HG03442 (cell line): ENCODE measurements around the gene BCL2L1.
A peak's percentile ranks its signal among the peaks of the same experiment; 100 is the strongest.
"Not testable (repeated sequence)": the region's sequence is repeated elsewhere in the genome, so short reads cannot be mapped to it uniquely, and the experiment has no call there.

Experiments used
- ATAC-seq: cut with Tn5 transposase; IDR thresholded peaks from one replicate; pipeline ENCODE4 v1.9.1; 2021; ENCODE audit warnings: mild to moderate bottlenecking, moderate library complexity; ENCODE audit not compliant: unreplicated experiment

BCL2L1 gene

DNA sequence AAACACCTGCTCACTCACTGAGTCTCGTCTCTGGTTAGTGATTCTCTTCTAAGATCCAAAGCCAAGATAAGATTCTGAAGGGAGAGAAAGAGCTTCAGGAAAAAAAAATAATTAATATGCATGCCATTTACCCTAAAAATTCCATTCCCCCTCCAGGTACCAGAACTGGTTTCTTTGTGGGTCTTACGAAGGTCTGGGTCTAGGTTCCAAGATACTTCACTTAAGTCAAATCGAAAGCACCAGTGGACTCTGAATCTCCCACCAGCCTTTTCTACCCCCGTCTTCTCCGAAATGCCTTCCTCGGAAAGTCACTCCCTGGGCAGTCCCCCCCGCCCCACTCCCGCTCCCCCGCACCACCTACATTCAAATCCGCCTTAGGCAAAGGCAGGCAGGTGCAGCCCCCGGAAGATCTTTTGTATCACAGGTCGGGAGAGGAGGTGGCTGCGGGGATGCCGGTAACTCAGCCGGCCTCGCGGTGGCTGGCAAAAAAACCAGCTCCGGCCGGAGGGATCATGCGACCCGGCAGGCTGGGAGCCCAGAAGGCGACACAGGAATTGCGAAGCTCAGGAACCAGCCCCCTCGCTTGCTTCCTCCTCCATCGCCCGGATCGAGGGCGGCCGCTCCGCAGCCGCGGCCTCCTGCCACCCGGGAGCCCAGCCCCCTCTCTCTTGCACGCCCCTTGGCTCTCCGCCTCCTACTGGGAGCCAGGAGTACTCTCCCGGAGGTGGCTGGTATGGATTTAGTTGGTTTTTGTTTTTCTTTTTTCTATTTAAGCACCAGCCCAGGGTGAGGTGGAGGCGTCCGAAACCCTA, at the start of gene BCL2L1:
Gene BCL2L1, minus strand, starts transcription at position 612 of the 812 bp plus-strand sequence. CDS start 650 bp downstream, outside the sequence.
- peak; percentile 15 for ATAC-seq

DNA sequence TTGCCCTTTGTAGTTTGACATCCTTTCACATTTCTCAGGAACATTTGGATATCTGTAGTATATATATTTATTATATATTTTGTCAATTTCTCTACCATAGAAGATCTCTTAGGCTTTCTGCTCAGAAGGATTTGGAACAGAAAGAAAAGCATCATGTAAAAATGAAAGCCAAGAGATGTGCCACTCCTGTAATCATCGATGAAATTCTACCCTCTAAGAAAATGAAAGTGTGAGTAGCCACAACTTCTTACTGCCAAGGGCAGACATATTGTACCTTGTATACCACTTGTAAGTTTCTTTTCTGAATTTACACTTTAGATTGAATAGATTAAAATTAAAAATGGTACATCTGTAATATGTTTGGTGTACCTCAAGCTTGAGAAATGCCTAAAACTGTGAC, 47.6 kb upstream of the BCL2L1 start:
- no peak for ATAC-seq

DNA sequence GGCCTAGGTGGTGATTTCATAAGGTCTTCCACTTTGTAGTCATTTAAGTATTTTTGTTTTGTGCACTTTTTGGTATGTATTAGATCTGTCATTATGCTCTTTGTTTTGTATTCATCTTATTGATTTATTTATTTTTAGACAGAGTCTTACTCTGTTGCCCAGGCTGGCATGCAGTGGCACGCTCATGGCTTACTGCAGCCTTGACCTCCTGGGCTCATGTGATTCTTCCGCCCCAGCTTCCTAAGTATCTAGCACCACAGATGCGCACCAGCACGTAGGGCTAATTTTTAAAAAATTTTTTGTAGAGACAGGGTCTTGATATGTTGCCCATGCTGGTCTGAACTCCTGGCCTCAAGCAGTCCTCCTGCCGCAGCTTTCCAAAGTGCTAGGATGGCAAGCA, 47.0 kb upstream of the BCL2L1 start:
- ATAC-seq = no peak

DNA sequence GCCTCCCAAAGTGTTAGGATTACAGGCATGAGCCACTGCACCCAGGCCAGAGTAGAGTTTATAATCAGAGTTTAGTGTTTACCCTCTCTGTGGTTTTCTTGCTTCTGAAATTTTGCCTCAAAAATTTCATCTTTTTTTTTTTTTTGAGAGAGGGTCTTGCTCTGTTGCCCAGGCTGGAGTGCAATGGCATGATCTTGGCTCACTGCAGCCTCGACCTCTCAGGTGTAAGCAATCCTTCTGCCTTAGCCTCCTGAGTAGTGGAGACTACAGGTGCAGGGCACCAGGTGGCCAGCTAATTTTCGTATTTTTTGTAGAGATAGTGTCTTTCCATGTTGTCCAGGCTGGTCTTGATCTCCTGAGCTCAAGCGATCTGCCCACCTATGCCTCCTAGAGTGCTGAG, 45.1 kb upstream of the BCL2L1 start:
- no peak for ATAC-seq

DNA sequence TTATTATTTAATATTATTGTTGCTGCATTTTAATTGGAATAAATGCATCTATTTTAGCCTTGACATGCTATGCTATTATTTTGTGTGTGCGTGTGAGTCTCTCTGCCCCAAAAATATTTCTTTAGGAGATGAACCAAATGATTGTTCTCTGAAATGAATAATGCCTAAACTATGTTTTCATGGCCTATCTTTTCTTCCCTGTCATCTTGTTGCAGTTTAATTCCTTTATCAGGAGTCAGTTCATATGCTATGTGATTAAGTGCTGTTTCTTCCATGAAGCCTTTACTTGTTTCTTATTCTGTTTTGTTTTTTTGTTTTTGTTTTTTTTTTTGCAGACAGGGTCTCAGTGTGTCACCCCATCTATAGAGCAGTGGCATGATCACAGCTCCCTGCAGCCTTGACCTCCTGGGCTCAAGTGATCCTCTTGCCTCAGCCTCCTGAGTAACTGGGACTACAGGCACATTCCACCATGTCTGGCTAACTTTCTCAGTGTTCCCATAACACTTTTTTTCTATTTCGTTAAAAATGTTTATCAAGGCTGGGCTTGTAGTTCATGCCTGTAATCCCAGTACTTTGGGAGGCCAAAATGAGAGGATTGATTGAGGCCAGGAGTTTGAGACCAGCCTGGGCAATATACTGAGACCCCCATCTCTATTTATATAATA, 42.1 kb upstream of the BCL2L1 start:
- no peak for ATAC-seq

DNA sequence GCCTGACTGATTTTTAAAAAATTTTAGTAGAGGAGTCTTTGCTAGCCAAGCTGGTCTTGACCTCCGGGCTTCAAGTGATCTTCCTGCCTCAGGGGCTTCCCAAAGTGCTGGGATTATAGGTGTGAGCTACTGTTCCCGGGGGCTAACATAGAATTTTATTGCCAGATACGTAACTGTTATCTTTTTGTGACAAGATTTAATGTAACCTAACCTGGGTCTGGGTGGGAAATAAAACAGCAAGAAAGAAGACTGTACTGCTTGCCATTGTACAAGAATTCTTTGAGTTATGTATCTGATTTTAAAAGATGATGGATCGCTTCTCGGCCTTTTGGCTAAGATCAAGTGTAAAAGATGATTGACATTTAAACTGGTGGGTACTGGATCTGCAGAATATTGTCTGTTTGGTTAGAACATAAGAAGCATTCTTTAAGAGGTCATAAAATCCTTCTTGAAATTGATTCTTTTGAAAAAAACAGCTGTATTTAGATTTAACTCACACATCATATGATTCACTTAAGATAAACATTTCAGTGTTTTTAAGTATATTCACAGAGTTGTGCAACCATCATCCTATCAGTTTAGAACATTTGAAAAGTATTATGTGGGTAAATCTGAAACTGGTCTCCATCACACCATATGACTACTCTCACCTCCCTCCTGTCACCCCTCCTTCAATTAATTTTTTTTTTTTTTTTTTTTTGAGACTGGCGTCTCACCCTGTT, 38.0 kb upstream of the BCL2L1 start:
- ATAC-seq = no peak

DNA sequence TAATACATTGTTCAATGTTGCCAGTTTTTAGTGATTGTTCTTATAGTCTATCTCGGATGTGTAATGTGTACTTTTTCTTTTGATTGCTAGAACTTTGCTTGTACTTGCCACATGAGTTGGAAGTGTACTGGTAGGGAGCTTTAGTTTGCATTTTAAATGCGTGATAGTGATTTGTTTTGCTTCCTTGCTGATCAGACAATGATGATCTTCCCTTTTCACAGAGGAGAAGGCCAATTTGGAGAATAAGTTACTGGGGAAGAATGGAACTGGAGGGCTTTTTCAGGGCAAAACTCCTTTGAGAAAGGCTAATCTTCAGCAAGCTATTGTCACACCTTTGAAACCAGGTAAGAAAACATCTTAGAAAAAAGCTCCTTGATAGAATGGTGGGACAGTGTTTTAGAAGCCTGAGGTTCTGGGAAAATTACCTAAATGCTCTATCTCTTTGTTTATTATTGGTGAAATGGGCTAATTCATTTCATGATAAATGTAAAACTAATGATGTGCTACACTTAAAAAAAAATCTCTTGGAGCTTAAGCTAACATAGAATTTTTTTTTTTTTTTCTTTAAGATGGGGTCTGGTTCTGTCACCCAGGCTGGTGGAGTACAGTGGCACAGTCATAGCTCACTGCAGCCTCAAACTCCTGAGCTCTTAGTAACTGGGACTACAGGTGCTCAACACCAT, 37.3 kb upstream of the BCL2L1 start:
- no peak for ATAC-seq

DNA sequence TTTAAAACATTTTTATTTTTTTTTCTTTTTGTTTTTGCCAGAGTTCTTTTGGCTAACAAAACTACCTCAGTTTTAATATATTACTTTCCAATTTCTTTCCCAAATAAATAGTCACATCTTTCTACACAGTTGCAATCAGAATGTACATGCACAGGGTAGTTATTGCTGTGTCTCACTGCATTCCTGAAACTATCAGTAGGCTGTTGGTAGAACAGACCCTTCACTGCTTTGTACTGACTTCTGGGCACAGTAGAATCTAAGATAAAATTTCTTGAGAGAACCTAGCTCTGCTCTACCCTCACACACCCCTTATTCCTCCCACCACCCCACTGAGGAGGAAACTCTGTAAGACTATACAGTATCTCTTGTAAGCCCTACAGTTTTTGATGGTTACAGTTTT, 36.3 kb upstream of the BCL2L1 start:
- ATAC-seq = no peak

DNA sequence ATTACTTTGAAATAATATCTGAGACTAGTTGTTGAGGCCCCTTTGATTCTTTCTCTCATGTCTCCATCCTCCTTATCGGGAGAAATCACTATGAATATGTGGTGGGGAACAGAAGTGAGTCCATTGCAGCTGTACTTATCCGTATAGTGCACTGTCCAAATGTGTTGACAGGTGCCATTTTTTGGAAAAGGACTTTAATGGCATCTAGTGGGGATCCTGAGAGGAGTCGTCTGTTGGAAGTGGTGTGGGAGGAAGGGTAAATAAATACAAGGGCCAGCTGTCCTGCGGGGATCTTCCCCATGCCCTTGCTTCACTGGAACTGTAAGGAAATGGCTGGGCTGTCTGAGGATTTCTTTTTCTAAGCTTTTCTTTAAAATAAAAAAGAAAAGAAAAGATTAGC, 35.9 kb upstream of the BCL2L1 start:
- no peak for ATAC-seq

DNA sequence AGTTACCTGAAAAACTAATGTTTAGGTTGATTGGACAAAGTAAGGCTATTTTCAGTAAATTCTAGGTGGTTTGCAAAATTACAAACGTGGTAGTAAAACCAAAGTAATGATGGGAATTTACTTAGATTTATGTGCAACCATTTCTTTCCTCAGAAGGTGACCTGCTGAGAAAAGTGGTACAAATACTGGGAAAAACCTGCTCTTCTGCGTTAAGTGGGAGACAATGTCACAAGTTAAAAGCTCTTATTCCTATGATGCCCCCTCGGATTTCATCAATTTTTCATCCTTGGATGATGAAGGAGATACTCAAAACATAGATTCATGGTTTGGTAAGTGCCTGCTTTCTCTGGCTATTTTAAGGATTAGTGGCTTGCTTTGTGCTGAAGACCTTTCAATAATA, 34.6 kb upstream of the BCL2L1 start:
- ATAC-seq = no peak

DNA sequence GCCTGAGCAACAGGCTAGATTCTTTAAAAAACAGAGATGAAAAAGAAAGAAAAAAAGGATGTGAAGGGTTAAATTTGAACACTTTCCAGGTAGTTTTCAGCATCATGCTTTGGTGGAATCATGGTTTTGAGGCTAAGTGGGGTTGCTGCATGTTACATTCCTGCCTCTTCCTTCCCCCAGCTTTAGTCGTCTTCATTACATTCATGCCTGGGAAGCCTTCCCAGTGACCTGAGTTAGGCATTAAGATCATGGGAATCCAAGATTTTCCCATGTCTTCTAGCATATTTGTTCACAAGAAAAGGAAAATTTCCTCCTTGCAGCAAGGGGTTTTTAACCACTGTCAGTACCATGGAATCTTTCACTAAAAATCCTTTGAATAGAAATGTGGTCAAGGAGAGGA, 28.5 kb upstream of the BCL2L1 start:
- ATAC-seq = no peak

DNA sequence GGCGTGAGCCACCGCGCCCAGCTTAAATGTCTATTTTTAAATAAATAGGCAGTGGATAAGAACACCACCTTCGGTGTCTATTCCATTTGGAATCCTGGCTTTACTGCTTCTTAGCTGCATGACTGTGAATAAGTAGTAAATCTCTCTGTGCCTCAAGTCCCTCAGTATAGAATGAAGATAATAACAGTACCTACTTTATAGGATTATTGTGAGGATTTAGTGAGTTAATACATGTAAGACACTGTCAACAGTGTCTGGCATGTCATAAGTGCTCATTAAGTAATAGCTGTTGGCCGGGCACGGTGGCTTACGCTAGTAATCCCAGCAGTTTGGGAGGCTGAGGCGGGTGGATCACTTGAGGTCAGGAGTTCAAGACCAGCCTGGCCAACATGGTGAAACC, 26.6 kb upstream of the BCL2L1 start:
- no peak for ATAC-seq

DNA sequence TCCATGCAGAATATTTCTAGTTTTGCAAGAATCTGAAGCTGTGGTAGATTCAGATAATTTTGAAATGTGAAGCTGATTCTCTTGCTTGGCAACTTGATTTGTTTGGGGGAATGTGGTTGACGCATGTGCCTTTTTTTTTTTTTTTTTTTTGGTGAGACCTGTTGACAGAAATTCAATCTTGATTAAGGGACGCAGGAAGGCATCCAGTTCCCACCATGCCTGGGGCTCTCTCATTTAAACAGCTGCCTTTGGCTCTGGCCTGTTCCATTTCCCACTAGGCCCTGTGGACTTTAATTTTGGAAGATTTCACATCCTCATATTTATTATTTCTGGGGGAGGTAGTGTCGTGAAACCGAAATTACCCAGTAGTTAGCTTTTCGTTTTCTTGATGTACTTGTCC, 25.0 kb upstream of the BCL2L1 start:
- no peak for ATAC-seq

DNA sequence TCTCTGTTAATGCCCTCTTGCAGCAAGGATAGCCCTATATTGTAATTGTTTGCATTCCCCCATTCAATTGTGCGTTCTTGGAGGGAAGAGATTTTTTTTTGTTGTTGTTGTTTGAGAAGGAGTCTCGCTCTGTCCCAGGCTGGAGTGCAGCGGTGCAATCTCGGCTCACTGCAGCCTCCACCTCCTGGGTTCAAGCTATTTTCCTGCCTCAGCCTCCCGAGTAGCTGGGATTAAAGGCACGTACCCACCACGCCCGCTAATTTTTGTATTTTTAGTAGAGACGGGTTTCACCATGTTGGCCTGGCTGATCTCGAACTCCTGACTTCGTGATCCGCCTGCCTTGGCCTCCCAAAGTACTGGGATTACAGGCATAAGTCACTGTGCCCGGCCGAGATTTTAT, 24.4 kb upstream of the BCL2L1 start:
- not testable (repeated sequence) for ATAC-seq

DNA sequence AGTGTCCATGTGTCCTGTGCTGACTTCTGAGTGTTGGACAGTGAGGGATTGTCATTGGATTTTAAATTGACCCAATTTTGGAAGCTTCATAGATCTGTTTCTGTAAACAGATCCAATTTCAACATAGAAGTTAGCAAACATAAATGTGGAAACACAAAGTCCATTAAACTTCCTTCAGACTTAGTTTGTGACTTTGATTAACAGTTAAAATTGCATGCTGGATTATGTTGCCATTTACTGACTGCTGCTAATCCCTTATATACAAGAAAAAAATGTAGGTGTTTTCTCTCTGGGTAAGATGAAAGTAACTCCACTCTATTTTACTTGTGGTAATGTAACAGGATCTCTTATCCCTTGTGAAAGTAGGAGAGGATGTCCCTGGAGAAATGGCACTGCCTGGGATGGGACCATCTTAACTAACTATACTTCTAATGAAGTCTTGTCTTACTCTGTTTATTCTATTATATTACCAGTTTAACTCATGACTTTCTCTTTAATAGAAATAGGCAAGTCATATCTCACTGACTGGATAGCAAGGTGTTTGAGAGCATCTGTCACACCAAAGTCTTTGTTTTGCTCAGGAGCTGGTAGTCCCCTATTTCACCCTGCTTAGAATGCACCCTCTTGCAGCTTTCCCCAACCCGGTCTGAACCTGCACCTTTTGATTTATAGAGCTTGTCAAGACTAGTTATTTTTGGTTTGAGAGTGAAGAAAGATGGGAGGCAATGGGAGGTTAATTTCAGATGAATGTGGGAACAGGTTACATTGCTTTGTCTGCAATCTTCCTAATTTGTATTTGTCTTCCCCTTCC, 23.6 kb upstream of the BCL2L1 start:
- ATAC-seq = no peak

DNA sequence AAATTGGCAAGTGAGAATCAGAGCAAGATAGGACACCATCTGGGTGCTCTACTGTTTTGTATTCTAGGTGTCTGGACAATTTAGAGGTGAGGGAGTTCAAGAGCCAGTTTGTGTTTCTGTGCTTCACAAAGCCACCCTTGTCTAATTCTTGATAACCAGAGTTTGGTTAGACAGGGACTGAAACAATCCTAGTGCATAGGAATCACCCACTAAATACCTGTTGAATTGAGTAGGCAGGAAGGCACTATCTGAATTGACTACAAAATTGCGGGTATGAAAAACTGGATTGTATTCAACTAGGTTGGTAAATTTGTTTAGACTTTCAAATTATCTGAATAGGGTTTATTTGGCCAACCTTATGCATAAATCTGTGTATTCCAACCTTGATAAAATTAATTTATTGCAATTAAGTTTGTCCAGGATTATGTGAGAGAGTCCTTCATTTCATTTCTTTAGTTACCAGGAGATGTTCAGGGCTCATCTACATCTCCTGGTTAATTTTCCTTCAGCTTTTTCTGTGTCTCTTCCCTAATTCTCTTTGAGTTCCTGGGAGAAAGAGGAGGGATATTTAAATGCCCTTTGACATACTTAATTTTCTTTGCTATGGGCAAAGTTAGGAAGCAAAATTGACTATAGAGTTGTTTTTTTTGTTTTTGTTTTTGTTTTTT, 18.1 kb upstream of the BCL2L1 start:
- no peak for ATAC-seq

DNA sequence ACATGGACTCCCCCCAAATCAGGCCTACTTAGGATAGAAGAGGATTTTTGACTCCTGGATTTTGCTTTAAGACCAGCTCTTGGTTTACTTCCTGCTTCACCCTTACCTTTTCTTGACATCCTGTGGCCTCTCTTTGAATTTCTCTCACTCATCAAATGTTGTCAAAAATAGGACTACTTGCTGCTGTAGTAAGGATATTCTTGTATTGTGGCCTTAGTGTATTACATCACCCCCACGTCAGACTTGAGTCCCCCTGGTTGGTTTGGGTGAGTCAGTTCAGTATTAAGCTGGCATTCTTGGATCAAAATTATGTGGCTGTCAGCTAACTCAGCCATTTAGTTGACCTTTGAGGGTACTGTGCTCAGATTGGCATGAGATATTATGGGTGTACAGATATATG, 17.5 kb upstream of the BCL2L1 start:
- ATAC-seq = no peak

DNA sequence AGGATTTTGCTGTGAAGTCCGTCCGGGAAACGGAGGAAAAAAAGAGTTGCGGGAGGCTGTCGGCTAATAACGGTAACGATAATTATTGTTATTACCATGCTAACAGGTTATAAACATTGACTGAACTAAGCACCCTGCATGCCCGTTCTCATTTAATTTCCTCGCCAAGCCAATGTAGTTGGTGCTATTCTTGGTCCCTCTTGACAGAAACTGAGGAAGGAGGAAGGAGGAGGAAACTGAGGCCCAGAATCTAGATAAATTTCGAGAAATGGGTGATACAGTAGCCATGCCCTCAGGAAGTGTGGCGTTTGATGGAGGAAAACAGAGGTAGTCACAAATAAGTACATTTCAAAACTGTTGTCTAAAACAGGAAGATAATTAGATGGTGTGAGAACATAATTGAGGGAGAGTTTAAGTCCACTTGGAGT, 16.9 kb upstream of the BCL2L1 start:
- no peak for ATAC-seq

DNA sequence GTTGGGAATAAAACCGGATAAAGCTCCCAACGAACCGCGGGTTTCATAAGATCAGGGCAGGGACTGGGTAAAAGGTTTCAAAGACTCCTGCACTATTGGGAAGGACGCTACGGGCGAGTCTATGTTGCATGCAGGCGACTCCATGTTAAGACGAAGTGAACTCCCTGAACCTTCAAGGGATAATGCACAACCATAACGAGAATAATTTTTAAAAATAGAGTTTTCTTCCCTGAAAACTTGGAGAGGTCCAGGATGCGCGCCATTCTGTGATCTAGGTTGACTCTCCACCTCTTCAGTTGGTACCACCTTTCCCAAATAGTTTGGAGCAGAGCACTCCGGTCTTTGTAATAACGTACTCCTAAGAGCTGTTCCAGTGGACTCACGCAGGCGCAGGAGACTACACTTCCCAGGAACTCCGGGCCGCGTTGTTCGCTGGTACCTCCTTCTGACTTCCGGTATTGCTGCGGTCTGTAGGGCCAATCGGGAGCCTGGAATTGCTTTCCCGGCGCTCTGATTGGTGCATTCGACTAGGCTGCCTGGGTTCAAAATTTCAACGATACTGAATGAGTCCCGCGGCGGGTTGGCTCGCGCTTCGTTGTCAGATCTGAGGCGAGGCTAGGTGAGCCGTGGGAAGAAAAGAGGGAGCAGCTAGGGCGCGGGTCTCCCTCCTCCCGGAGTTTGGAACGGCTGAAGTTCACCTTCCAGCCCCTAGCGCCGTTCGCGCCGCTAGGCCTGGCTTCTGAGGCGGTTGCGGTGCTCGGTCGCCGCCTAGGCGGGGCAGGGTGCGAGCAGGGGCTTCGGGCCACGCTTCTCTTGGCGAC, 16.3 kb upstream of the BCL2L1 start, which contains the start of gene TPX2:
Gene TPX2, plus strand, starts transcription at position 562 of the 821 bp plus-strand sequence. CDS start 18,187 bp downstream, outside the sequence.
- ATAC-seq = peak; percentile 96
